GM19468 (cell line): ENCODE measurements around the gene ZNF670.

ENCODE experiments used
- ATAC-seq: cut with Tn5 transposase; IDR thresholded peaks from one replicate; pipeline ENCODE4 v1.9.1; 2021; ENCODE audit warnings: mild to moderate bottlenecking, moderate library complexity, moderate number of reproducible peaks; ENCODE audit not compliant: unreplicated experiment; ENCODE audit errors: extremely low read depth

ZNF670 gene

DNA sequence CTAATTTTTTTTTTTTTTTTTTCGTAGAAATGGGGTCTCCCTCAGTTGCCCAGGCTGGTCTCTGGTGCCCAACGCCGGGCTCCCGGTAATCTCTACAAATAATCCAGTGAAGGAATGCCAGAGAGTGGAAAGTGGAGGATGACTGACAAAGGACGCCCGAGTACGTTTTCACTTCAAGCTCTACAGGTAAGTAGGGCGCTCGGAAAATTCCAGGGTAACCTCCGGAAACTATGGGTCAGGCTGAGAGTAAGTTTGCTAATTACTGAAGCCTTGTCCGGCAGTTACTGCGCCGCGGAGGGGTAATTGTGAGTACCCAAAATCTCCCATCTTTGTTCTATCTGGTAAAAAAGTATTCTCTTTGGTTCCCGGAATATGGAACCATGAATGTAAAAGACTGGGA is 27.4 kb upstream of the ZNF670 start:
- ATAC-seq, result no peak

DNA sequence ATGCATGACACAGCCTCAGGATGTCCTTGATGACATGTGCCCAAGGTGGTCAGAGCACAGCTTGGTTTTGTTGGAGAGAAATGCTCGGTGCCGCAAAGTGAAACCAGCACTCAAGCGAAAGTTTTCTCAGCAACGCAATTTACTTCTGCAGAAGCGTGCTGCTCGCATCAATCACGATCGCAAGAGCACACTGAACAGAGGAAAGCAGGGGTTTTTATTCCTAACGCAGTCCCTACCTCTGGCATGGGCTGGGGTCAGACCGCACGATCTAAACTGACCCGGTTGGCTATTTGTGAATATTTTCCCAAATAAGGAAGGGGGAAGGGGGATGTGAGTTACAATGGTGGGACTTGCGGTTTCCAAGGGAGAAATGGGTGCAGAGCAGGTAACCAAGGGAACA is 26.4 kb upstream of the ZNF670 start:
- no peak for ATAC-seq

DNA sequence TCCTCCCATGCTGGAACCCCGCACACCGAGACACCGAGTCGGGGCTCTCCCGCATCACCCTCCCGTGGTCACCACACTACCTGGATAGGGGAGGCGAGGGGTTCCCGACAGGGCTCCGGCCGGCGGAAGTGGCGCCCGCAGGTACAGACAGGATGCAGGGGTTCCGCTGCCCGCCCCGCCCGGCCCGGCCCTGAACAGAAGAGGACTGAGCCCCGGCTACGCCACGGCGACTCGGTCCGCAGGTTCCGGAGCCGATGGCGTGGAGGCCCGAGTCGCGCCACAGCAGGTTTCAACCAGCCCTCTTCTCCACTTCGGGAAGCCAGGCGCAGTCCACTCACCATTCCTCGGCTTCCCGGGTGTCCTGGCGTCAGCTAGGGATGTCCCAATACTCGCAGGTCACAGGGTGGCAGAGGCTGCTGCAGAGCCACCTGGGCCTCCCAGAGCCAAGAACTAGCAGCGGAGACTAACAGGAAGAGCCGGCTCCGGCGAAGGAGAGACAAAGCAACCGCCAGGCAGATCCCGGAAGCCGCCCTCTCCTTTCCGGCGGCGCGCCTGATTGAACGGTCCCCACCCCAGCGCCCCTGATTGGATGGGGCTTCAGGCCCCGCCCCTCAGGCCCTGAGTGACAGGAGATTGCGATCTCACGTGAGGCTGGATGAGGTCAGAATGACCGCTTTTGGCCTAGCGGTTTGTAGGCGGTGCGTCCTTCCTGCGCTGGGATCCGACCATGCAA is 25.4 kb upstream of the ZNF670 start, which contains the start of gene ZNF669:
TSS of gene ZNF669 (minus strand) at position 498 of the 733 bp plus-strand sequence. CDS start at position 341, 157 bp downstream.
- peak; percentile 99 for ATAC-seq

DNA sequence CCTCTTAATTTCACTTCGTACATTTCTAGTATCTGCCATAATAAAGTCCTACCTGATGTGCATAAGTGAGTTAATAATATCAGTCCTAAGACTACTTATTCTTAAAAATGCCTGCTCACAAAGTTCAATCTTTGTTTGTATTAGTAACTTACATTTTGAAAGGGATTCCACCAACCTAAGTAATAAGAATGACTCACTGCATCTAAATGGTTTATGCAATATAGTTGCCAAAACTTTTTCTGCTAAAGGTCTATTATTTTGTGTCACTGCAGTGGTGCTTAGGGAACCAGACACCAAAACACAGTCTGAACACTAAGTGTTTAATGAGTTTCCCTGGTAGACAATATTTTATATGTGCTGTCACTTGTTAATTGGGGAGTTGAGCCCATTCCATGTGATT is 23.8 kb upstream of the ZNF670 start:
- ATAC-seq, result no peak

DNA sequence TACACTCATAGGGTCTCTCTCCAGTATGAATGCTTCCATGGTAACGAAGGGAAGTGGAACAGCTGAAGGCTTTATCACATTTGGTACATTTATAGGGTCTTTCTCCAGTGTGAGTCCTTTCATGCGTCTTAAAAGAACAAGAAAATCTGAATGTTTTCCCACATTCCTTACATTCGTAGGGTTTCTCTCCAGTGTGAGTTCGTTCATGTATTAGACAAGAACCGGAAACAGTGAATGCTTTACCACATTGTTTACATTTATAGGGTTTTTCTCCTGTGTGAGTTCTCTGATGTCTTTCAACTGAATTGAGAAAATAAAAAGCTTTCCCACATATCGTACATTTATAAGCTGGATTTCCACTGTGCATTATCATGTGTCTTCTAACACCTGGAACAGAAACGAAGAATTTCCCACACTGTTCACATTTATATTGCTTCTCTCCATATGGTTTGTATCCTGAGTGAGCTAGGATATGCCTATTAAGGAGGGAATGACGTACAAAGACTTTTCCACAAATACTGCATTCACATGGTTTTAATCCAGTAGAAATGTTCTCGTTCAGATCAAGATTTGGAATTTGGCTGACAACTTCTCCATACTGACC is 22.2 kb upstream of the ZNF670 start:
- no peak for ATAC-seq

DNA sequence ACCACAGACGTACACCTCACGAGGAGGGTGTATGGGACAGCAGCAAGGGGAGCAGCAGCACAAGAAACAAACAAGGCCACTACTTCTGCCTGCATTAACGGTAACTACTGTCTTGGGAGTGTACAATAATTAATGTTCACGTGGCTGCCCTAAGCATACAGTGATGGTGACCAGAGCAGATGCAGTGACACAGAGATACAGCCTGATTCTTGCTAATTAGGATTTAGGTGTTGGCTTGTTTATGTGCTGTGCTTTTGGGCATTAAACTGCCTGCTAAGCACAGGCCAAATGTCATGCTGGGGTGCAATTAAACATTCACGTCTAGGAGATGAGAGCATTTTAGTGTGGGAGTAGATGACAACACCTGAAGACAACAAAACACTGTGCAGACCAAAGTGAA is 18.3 kb upstream of the ZNF670 start:
- no peak for ATAC-seq

DNA sequence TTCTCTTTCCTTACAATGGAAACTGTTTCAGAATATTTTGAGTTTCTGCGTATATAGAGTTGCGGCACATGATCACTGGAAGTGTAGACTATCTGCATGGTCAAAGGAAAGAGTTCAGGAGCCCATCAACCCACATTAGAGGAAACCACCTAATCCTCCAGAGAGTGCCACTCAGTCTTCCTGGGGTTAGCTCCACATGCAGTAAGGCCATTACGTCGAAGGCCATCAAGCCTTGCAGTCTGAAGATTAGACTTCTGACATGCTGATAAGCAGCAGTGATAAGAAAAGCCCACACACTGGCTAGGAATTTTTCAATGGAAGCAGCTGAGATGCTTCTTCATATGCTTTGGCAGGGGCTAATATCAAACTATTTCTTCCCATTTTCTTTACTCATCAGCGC is 17.9 kb upstream of the ZNF670 start:
- no peak for ATAC-seq

DNA sequence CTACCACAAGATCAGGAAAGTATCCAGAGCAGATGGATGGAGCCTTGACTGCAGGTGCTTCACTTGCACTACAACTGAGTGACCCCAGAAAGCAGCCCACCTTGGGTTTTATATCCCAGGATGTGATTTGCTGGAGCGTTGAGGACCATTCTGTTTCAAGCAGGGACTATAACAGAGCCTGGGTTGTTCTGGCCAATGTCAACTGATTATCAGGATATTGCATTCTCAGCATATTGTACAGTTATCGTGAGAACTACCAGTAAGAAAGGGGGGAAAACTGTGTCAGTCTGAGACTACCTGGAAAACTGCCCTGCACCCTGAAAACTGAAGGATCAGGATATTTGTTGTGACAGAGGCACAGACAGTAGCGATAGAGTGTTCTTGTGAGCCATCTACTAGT is 17.5 kb upstream of the ZNF670 start:
- ATAC-seq, result no peak

DNA sequence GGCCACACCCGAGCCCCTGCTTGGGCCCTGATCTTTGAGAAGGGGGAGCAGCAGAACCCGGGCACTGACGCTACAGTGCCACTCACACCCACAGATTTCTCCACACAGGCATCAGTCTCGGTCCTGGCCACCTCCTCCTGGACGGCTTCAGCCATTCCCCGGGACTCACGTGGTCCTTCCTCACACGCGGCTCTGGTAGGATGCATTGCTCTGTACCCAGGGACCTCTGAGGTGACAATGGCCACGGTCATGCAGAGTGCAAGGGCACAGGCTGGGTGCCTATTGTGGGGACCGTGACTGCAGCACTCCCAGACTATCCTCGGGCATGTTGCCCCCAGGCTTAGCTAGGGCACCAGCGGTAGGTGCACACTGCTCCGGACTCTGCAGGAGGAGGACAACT is 11.8 kb upstream of the ZNF670 start:
- ATAC-seq, result no peak

DNA sequence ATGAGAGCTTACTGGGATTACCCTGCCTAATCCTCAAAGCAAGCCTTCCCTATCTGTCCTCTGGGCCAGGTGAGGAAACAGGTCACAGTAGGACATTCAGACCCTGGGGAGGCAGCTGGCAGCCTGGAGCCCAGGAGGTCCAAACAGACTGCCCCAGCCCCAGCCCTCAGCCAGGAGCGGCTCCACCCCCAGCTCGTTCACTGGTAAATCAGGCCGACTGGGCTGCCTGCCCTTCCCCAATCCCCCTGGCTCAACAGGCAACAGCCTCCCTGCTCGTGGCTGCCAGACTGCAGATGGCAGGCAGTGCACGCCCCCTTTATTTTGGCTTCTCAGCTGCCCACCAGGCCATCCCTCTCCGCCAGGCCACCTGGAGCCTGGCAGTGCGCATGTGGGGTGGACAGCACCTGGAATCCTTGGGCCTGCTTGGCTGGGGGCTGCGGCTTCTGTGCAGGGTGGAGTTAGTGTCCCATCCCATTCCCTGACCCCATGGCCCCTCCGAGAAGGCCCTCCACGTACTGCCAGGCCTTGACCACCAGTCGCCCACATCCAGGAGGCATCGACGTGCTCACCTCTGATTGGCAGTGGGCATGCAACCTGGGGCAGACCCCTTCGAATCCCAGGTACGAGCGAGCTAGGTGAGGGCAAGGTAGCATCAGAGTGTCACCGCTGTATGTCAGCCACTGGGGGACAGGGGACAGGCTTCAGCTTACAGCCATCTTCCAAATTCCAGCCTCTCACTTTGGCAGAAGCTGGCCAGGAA is 11.2 kb upstream of the ZNF670 start:
- ATAC-seq, result no peak

DNA sequence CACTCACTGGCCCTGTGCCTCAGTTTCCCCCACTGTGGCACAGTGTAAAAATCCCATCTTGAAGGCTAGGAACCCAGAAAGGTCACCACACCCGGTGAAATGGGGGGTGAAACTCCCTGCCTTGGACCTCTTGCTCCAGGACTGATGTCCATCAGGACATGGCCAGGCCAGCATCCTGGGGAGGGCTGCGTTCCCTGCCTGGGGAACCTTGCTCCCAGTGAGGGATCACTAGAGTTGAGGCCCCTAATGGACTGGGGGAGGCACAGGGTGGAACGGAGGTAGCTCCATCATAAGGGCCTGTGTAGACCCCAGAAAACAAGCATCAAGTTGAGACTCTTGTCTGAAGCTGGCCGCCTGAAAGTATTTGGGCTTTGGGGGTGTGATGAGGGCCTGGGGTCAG is 10.4 kb upstream of the ZNF670 start:
- ATAC-seq, result no peak

DNA sequence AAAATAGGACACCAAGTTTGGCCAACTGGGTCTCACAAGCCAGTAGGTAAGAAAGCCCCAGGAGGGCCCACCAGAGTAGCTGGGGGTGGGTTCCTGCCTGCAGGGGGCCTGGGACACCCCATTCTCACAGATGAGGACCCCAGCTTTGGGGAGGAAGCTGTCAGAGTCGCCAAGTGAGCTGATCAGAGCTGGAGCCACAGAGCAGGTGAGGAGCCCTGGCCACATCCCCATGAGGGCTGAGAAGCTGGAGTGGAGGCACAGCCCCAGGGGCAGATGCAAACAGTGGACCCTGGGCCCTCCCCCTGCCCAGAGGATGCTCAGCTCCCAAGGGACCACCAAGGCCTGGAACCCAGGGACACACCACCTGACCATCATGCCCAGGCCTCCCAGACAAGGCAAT is 8.6 kb upstream of the ZNF670 start:
- ATAC-seq, result no peak

DNA sequence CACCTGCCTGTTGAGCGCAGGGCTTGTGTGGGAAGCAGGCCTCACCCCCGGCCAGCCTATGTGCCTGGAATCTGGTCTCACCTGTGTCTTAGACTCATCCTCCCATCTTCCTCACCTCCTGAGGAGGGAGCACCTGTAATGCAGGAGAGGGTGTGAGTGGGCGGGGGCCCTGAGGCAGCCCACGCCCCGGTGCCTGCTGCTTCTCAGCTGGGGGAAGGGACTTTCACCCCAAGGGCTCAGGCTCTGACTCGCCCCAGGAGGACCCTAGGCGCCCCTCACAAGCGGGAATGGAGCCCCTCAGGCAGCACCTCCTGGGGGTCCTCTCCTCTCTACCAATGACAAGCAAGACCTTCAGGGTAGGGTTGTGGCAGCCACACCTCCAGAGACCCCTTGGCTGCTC is 6.7 kb upstream of the ZNF670 start:
- ATAC-seq, result no peak

DNA sequence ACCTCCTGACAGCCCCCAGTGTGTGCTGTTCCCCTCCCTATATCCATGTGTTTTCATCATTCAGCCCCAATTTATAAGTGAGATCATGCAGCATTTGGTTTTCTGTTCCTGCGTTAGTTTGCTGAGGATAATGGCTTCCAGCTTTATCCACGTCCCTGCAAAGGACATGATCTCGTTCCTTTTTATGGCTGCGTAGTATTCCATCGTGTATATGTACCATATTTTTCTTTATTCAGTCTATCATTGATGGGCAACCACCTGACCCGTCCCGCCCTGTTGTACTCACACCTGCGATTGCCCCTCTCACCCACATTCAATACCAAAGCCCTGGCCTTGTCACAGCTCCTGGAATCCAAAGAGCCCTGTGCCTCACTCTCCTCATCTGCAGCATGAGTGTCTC is 6.2 kb upstream of the ZNF670 start:
- no peak for ATAC-seq

DNA sequence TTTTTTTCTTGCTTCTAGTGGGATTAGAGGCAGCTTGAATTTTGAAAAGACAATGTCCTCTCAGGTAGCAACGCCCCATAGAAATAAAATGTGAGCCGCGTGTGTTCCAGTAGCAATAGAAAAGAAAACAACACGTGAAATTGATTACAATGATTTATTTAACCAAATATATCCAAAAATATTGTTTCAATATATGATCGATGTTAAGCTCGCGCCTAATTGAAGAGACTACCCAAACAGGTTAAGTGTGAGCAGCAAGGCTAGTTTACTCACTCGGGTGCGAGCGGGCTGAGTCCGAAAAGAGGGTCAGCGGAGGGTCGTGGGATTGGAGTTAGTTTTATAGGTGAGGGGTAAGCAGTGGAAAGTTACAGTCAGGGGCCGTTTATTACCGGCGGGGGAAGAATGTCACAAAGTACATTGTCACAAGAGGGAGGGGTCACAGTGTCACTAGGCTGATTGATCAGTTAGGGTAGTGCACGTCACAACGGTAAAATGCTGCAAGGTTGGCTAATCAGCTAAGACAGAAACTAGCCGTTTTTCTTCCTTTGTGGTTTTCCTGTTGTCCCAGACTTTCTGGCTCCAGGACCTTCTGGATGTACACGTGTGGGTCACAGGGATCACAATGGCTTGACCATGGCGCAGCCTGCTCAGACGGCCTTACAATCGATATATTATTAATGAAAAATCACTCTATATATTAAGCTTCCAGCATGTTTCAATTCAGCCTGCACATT is 697 bp upstream of the ZNF670 start:
- no peak for ATAC-seq

DNA sequence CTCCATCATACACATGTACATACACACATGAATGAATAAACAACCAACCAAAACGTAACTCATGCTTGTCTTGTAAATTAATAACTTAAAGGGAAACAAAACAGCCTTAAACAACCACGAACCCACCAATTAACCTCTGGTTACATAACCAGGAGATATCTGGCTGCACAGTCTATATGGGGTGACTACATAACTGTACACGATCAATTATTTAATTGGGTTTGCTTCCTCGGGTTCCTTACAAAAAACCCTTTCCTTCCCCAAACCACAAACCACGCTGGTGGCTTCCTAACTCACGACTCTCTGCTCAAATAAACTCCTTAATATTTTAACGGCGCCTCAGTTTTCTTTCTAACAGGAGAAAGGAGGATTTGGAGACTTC is 744 bp downstream of the ZNF670 start:
- no peak for ATAC-seq

DNA sequence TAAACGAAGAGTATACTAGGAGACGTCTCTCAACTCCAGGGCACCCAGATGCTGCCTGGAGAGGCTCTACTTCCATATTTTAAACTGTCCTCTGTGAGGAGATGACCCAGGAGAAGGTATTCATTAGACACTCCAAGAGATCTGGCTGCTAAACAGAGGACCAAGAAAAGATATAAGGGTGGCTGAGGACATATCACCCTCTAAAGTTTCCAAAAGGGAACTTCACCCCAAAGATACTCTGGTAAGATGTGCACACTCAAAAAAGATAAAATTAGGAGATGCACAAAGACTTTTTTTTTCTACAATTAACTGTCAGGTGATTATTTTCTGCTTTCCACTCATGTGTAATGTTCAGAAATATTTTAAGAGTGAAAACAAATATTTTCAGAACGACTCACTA is 1.4 kb downstream of the ZNF670 start:
- no peak for ATAC-seq

DNA sequence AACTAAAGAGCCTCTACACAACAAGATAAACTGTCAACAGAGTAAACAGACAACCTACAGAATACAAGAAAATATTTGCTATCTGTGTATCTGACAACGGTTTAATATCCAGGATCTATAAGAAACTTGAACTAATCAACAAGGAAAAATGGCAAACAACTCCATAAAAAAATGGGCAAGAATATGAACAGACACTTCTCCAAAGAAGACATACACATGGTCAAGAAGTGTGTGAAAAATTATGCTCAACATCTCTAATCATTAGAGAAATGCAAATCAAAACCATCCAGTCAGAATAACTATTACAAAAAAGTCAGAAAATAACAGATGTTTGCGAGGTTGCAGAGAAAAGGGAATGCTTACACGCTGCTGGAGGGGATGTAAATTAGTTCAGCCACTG is 8.0 kb downstream of the ZNF670 start:
- ATAC-seq, result no peak

DNA sequence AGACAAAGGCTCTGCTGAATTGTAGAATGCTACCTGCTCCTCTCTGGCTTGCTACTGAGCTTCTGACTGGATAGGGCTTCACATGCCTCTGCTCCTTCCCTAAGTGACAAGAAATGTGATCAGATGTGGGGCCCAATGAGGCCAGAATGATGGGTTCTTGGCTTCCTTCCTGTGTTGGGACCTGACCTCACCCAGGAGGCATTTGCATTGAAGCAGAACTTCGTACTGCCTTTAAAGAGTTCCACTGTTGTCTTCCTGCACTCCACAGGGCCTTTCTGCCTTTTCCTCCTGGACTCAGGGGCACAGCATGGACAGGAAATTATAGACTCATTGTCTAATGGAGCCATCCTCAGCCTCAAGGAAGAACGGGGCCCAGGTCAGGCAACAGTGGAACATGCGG is 14.3 kb downstream of the ZNF670 start:
- no peak for ATAC-seq

DNA sequence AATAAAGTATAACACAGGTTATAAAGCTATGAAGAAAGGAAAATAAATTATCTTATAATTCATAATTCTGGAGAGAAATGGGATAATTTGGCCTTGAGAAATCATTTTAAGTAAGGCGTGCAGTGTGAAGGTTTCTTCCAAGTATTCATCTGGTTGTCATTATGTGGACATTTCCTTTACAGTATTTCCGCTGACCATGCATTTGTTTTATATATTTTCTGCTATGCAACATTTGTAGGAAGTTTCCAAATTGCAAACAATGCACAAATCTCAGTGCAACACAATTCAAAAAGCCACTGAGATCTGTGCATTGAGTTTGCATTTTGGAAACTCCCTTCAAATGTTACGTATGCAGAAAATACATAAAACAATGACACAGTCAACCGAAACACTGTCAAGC is 17.8 kb downstream of the ZNF670 start:
- ATAC-seq, result no peak

DNA sequence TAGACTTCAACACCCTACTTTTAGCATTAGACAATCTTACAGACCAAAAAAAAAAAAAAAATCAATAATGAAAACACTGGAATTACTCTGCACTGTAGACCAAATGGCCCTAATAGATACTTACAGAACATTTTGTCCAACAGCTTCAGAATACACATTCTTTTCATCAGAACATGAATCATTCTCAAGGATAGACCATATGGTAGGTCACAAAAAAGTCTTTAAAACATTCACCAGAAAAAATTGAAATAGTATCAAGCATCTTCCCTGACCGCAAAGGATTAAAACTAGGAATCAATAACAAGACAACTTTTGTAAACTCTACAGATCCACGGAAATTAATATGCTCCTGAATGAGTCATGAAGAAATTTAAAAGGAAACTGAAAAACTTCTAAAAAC is 22.5 kb downstream of the ZNF670 start:
- no peak for ATAC-seq
